HS-5 (cell line): Measurements from ENCODE around the gene AKAP9.
"Not testable (repeated sequence)": the region's sequence is repeated elsewhere in the genome, so short reads cannot be mapped to it uniquely, and the experiment has no call there.

Experiments used
- DNase-seq: peaks from one replicate; pipeline ENCODE4 v3.0.0-alpha.2; 2012; ENCODE audit warnings: low read depth

AKAP9 gene

GRCh38 chr7:92013611-92014010 is 72.9 kb downstream of the AKAP9 start:
- DNase-seq, result no peak

- no peak for DNase-seq
Measured at GRCh38 chr7:92020636-92021035, 80.0 kb downstream of the AKAP9 start.

GRCh38 chr7:92025260-92025659 is 84.6 kb downstream of the AKAP9 start:
- DNase-seq, result no peak

- DNase-seq, result not testable (repeated sequence)
Measured at GRCh38 chr7:92026635-92027034, 86.0 kb downstream of the AKAP9 start.

GRCh38 chr7:92027128-92027527 is 86.5 kb downstream of the AKAP9 start:
- DNase-seq, result not testable (repeated sequence)

- DNase-seq, result no peak
Measured at GRCh38 chr7:92028226-92028625, 87.6 kb downstream of the AKAP9 start.

GRCh38 chr7:92028686-92029085 is 88.0 kb downstream of the AKAP9 start:
- no peak for DNase-seq

GRCh38 chr7:92034116-92034515 is 93.5 kb downstream of the AKAP9 start:
- DNase-seq, result no peak

- no peak for DNase-seq
Measured at GRCh38 chr7:92035576-92035975, 94.9 kb downstream of the AKAP9 start.

- DNase-seq, result no peak
Measured at GRCh38 chr7:92039900-92040299, 99.2 kb downstream of the AKAP9 start.

GRCh38 chr7:92042056-92042737 is 101.5 kb downstream of the AKAP9 start:
- no peak for DNase-seq

- DNase-seq, result no peak
Measured at GRCh38 chr7:92043098-92043497, 102.4 kb downstream of the AKAP9 start.

- DNase-seq, result no peak
Measured at GRCh38 chr7:92043637-92044036, 103.0 kb downstream of the AKAP9 start.

- no peak for DNase-seq
Measured at GRCh38 chr7:92044148-92044547, 103.5 kb downstream of the AKAP9 start.

GRCh38 chr7:92044940-92045339 is 104.3 kb downstream of the AKAP9 start:
- DNase-seq, result no peak

- no peak for DNase-seq
Measured at GRCh38 chr7:92051655-92052054, 111.0 kb downstream of the AKAP9 start.

GRCh38 chr7:92052159-92052558 is 111.5 kb downstream of the AKAP9 start:
- no peak for DNase-seq

- no peak for DNase-seq
Measured at GRCh38 chr7:92052684-92053083, 112.0 kb downstream of the AKAP9 start.

- DNase-seq, result no peak
Measured at GRCh38 chr7:92053312-92053711, 112.7 kb downstream of the AKAP9 start.

GRCh38 chr7:92056286-92056685 is 115.6 kb downstream of the AKAP9 start:
- no peak for DNase-seq

GRCh38 chr7:92057375-92057774 is 116.7 kb downstream of the AKAP9 start:
- DNase-seq, result no peak

GRCh38 chr7:92058040-92058439 is 117.4 kb downstream of the AKAP9 start:
- no peak for DNase-seq

GRCh38 chr7:92058899-92059298 is 118.2 kb downstream of the AKAP9 start:
- no peak for DNase-seq

- DNase-seq, result no peak
Measured at GRCh38 chr7:92061154-92061553, 120.5 kb downstream of the AKAP9 start.
